Vagina (tissue), 2 donors: Measurements from ENCODE around the gene PCSK6. TPM values are rescaled to one million over a fixed set of nuclear protein-coding genes. Genes with fewer than 3 reads are reported as not detected.

Experiments
- DNase-seq, 2 donors: peaks; one replicate each; pipeline ENCODE4 v3.0.0-alpha.2; 2017; ENCODE audit errors: extremely low spot score in 2 of 2
- H3K27ac ChIP-seq: fragments of 200-600 bp; sonication (generic); one replicate; pipeline ENCODE4 v1.5.1; 2019
- H3K27me3 ChIP-seq: fragments of 200-600 bp; sonication (generic); one replicate; pipeline ENCODE4 v1.5.1; 2019
- H3K36me3 ChIP-seq, 2 donors: fragments of 200-600 bp; sonication (generic); one replicate each; pipeline ENCODE4 v1.5.1; 2017 to 2019
- H3K4me1 ChIP-seq: fragments of 200-600 bp; sonication (generic); one replicate; pipeline ENCODE4 v1.5.1; 2019
- H3K4me3 ChIP-seq, 2 donors: fragments of 200-600 bp; sonication (generic); 1 replicate in 1 of 2; 2 replicates in 1 of 2; pipeline ENCODE4 v1.5.1; 2016 to 2019
- H3K9me3 ChIP-seq: fragments of 200-600 bp; sonication (generic); one replicate; pipeline ENCODE4 v1.5.1; 2019
- CTCF ChIP-seq, 3 experiments: fragments of 450-650 bp in 2 of 3; fragments of 200-600 bp in 1 of 3; sonication (generic) in 1 of 3; IDR thresholded peaks; one replicate each; pipeline ENCODE4 v1.5.1; 2017 to 2019; ENCODE audit warnings: antibody characterized with exemption in 3 of 3, mild to moderate bottlenecking in 2 of 3, moderate library complexity in 2 of 3
- POLR2A ChIP-seq, 2 donors: fragments of 450-650 bp; IDR thresholded peaks; one replicate each; pipeline ENCODE4 v1.6.1; 2017; ENCODE audit warnings: antibody characterized with exemption in 2 of 2, mild to moderate bottlenecking in 2 of 2, moderate library complexity in 2 of 2
- POLR2AphosphoS5 ChIP-seq, 2 donors: sonication (generic); formaldehyde crosslinking; IDR thresholded peaks; one replicate each; pipeline ENCODE4 v1.9.0; 2017; ENCODE audit warnings: antibody characterized with exemption in 2 of 2, mild to moderate bottlenecking in 2 of 2, low read depth in 1 of 2; ENCODE audit not compliant: insufficient read depth in 1 of 2
- intact Hi-C: fragments of 100-400 bp; cut with DNase I; formaldehyde crosslinking; loops from one replicate; pipeline ENCODE4 v1.15.1; 2023
- total RNA-seq: library from RNA; depleted of rRNA; stranded (reverse); fragments of >200 nt; gene quantifications from one replicate; pipeline ENCODE4 v1.2.3, GENCODE V29; 2016

The PCSK6 gene
- total RNA-seq, 1 donor from 2014 or later = 7.4 TPM

DNA sequence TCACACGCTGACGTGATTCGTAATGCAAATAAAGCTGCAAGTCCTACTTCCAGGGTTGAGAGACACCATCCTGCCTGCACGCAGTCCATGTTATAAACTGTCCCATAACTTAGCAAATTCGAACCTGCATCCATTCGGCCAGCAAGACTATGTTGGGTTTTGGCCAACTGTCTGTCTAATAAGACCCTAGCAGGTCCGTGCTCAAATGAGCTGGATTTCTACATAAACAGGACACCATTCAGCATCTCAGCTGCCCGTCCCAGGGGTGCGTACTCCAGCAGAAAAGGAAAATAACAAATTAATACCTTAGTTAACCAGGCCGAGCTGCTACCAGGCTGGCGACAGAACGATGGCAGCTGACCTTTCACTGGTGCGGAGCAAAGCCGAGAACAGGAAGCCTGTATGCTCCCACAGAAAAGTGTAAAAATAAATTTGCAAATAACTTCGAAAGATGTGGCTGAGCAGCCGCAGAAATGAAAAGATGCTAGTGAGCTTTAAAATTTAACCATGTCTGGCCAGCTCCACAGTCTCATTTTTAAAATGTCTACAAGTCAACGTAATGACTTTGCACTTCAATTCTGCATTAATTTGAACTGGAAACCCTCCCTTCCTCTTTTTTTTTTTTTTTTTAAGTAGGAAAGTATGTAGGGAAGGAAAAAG is 97.4 kb downstream of the PCSK6 start:
- H3K27ac ChIP-seq = no peak overlapping the region
- intact Hi-C loops = no loop called here
- no peaks in the 10 kb centered on the region for H3K4me1 ChIP-seq
- no peak for TF ChIP-seq POLR2AphosphoS5 (IDR thresholded peaks at IDR 0.05; ENCODE audit: insufficient read depth in 1 of 2, low read depth in 1 of 2)
- TF ChIP-seq CTCF (IDR thresholded peaks at IDR 0.05) = no peak
- no peak for TF ChIP-seq POLR2A (IDR thresholded peaks at IDR 0.05)
- no peaks in the 10 kb centered on the region for H3K27me3 ChIP-seq
- DNase-seq = no peak
- H3K4me3 ChIP-seq = no peak overlapping the region
- no peaks in the 10 kb centered on the region for H3K36me3 ChIP-seq
- no peaks in the 10 kb centered on the region for H3K9me3 ChIP-seq

- intact Hi-C loops = no loop called here
- Histone ChIP-seq H3K36me3 (no peaks in the 10 kb centered on the region), H3K4me1 (no peaks in the 10 kb centered on the region), H3K9me3 (no peaks in the 10 kb centered on the region), H3K27ac (no peak overlapping the region), H3K4me3 (no peak overlapping the region), H3K27me3 (no peaks in the 10 kb centered on the region)
- no peak for DNase-seq
- no peak for TF ChIP-seq POLR2AphosphoS5 (IDR thresholded peaks at IDR 0.05; ENCODE audit: insufficient read depth in 1 of 2, low read depth in 1 of 2)
- no peak for TF ChIP-seq CTCF (IDR thresholded peaks at IDR 0.05)
- TF ChIP-seq POLR2A (IDR thresholded peaks at IDR 0.05) = no peak
Measured at GRCh38 chr15:101391431-101391830, 98.1 kb downstream of the PCSK6 start.

DNA sequence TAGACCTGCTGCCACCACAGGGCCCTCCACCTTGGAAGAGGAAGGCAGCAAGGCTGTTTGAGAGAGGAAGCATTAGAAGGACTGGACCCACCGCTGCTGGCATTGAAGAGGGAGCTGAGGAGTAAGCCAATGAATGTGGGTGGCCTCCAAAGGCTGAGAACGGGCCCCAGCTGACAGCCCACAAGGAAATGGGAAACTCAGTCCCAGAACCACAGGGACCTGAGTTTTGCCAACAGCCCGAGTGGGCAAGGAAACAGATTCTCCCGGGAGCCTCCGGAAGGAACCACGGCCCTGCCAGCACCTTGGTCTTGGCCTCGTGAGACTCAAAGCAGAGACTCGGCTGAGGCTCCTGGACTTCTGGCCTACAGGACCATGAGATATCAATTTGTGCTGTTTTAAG is 99.0 kb downstream of the PCSK6 start:
- DNase-seq = no peak
- TF ChIP-seq POLR2AphosphoS5 (IDR thresholded peaks at IDR 0.05; ENCODE audit: insufficient read depth in 1 of 2, low read depth in 1 of 2) = no peak
- H3K27me3 ChIP-seq = no peaks in the 10 kb centered on the region
- no peak overlapping the region for H3K4me3 ChIP-seq
- no peak overlapping the region for H3K27ac ChIP-seq
- H3K4me1 ChIP-seq = no peaks in the 10 kb centered on the region
- no peaks in the 10 kb centered on the region for H3K9me3 ChIP-seq
- intact Hi-C loops = no loop called here
- H3K36me3 ChIP-seq = no peaks in the 10 kb centered on the region

DNA sequence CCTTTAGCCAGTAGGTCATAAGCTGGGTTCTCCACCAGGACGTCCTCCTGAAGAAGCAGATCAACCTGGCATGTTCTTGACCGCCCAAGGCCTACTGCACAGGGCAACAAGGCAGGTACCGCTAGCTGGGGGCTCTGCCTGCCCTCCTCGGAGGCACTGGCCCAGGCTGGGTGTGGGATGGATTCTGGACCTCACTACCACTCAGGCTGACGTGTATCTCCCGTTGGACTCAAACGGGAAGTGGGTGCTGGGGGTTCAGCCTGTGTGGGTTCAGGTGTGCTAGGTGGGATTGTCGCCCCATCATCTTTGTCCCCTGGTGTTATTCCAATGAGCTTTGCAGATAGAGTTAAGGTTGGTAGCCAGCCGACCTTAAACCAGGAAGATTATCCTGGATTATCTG is 99.4 kb downstream of the PCSK6 start:
- TF ChIP-seq POLR2AphosphoS5 (IDR thresholded peaks at IDR 0.05; ENCODE audit: insufficient read depth in 1 of 2, low read depth in 1 of 2) = no peak
- no peak for TF ChIP-seq POLR2A (IDR thresholded peaks at IDR 0.05)
- no peak overlapping the region for H3K4me3 ChIP-seq
- DNase-seq = no peak
- H3K27me3 ChIP-seq = no peaks in the 10 kb centered on the region
- H3K9me3 ChIP-seq = no peaks in the 10 kb centered on the region
- intact Hi-C loops = no loop called here
- H3K4me1 ChIP-seq = no peaks in the 10 kb centered on the region
- no peak overlapping the region for H3K27ac ChIP-seq
- H3K36me3 ChIP-seq = no peaks in the 10 kb centered on the region

DNA sequence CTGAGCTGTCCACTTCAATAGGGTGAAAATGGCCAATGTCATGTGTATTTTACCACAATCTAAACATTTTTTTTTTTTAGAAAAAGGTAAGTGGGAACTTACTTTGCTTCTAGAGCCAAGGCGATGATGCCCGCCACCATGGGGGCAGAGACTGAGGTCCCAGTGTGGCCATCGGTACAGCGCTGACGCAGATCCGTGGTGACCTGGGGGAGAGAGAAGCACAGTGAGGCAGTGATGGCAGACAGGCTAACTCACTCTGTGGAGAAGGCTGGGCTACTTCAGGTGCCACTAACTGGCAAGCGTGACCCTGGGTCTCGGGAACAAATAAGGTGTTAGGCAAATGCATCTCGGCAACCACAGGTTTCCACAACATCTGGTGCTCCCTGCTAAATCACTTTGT is 100.1 kb downstream of the PCSK6 start:
- H3K27ac ChIP-seq = no peak overlapping the region
- no peaks in the 10 kb centered on the region for H3K36me3 ChIP-seq
- TF ChIP-seq POLR2AphosphoS5 (IDR thresholded peaks at IDR 0.05; ENCODE audit: insufficient read depth in 1 of 2, low read depth in 1 of 2) (no peak), POLR2A (IDR thresholded peaks at IDR 0.05) (no peak), CTCF (IDR thresholded peaks at IDR 0.05) (no peak)
- no peaks in the 10 kb centered on the region for H3K4me1 ChIP-seq
- DNase-seq = no peak
- H3K27me3 ChIP-seq = no peaks in the 10 kb centered on the region
- no peak overlapping the region for H3K4me3 ChIP-seq
- no peaks in the 10 kb centered on the region for H3K9me3 ChIP-seq
- intact Hi-C loops = no loop called here

DNA sequence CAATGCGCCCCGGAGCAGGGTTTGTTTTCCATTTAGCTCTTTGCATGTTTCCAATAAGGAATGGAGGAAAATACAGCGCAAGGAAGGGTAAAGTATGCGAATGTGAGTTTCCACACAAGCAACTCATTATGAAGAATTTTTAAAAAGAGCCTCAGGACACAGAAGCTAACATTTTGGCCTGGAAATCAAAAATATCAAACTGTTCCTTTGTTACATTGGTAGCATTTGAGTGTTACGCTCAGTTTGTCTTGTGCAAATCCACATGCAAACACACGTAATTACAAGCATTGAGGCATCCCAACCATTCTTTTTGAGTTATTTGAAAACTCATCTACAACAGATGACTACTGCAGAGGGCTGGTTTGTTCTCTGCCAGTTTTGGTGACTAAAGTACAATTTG is 101.5 kb downstream of the PCSK6 start:
- no peak for DNase-seq
- TF ChIP-seq POLR2A (IDR thresholded peaks at IDR 0.05) (no peak), POLR2AphosphoS5 (IDR thresholded peaks at IDR 0.05; ENCODE audit: insufficient read depth in 1 of 2, low read depth in 1 of 2) (no peak), CTCF (IDR thresholded peaks at IDR 0.05) (no peak)
- Histone ChIP-seq H3K27ac (no peak overlapping the region), H3K9me3 (no peaks in the 10 kb centered on the region), H3K4me1 (no peaks in the 10 kb centered on the region), H3K27me3 (no peaks in the 10 kb centered on the region), H3K36me3 (no peaks in the 10 kb centered on the region), H3K4me3 (no peak overlapping the region)
- intact Hi-C loops = no loop called here
